ENCODE results near the gene FSD2.

DNA sequence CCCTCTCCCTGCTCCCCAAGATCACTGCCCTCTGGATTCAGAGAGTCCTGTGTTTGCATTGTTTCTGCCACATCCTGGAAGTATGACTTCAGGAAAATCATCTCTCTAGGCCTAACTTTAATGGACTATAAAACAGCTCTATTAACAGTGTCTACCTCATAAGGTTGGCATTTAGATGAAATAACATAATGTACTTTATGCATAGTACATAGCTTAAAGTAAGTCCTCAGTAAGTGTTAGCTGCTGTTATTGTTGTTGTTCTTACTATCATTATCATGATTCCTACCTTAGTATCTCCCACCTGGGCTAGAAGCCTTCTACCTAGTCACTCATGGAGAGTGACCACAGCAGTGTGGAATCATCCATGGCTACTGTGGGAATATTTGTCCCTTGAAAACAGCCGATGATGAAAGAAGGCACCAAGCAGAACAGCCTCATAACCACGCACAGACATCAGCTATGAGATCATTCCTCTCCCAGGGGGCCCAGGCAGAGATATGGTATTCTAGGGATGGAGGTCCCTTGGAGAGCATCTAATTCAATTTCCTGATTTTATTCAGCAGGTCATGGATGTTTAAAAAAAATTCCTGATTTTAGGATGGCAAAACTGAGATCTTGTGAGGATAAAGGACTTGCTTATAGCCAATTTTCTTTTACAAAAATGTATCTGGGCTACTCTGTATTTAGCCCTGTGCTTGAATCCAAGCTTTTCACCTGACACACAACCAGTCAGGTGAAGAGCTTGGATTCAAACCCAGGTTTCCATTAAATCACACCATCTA is 1.9 kb downstream of the FSD2 start:
- TF ChIP-seq POLR2AphosphoS5 (IDR thresholded peaks at IDR 0.05) = no peak
- TF ChIP-seq POLR2A (IDR thresholded peaks at IDR 0.05) = no peak
- TF ChIP-seq, protein P1, sequence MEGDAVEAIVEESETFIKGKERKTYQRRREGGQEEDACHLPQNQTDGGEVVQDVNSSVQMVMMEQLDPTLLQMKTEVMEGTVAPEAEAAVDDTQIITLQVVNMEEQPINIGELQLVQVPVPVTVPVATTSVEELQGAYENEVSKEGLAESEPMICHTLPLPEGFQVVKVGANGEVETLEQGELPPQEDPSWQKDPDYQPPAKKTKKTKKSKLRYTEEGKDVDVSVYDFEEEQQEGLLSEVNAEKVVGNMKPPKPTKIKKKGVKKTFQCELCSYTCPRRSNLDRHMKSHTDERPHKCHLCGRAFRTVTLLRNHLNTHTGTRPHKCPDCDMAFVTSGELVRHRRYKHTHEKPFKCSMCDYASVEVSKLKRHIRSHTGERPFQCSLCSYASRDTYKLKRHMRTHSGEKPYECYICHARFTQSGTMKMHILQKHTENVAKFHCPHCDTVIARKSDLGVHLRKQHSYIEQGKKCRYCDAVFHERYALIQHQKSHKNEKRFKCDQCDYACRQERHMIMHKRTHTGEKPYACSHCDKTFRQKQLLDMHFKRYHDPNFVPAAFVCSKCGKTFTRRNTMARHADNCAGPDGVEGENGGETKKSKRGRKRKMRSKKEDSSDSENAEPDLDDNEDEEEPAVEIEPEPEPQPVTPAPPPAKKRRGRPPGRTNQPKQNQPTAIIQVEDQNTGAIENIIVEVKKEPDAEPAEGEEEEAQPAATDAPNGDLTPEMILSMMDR (IDR thresholded peaks at IDR 0.05 in 8 of 11, conservative IDR thresholded peaks at IDR 0.05 in 3 of 11) = no peak
